Erythroblast (primary cell): Measurements from ENCODE around the gene PRSS8.

Experiments
- GATA1 ChIP-seq: IDR thresholded peaks from 2 replicates; pipeline ENCODE4 v1.6.1; 2011; ENCODE audit warnings: low read depth, mild to moderate bottlenecking, control low read depth, low read length, moderate library complexity
- POLR2A ChIP-seq: IDR thresholded peaks from 2 replicates; pipeline ENCODE4 v1.6.1; 2011; ENCODE audit warnings: mild to moderate bottlenecking, low read length

DNA sequence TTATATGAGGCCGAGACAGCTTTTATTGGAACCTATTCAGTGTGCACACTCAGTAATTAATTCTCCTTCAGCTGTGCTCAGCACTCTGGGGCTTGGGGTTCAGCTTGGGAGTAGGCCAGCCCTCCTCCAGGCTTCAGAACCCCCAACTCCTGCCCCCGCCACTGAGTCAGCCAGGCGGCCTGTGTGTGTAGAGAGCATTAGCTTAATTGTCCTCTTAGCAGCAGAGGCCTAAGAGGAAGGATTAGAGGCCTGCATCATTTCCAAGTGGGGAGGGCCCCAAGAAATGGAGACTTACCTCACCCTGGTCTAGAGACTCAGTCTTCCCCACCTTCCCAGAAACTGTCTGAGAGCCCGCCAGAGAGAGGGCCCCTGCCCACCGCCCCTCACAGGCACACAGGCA is 47.6 kb downstream of the PRSS8 start:
- TF ChIP-seq POLR2A (no peak), GATA1 (no peak)
